ENCODE measurements around the gene CCDC60. TPM values are rescaled to one million over a fixed set of nuclear protein-coding genes. Genes with fewer than 3 reads are reported as not detected.

The CCDC60 gene
- total RNA-seq, 1 donor from 2014 or later = not detected

GRCh38 chr12:119384340-119384739 lies 49.8 kb downstream of the CCDC60 start:
- DNase-seq (ENCODE audit: low spot score) = no peak

DNA sequence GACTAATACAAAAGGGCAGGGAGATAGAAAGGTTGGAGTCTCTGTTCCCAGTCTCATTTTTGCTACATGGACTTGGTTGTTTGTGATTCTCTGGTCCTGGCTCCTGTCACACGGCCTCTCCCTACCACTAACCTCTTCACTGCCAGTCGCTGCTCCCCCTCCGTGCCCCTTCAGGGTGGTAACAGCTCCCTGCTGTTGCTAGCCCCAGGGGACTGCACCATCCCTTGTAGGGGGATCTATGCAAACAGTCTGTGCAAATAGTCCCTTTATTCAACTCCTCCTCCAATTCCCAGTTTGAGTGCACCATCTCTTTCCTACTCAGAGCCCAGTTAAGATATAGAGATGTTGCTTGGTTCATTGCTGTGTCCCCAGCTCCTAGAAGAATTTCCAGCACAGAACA lies 51.1 kb downstream of the CCDC60 start:
- no peak for DNase-seq (ENCODE audit: low spot score)

GRCh38 chr12:119389687-119390086 lies 55.2 kb downstream of the CCDC60 start:
- no peak for DNase-seq (ENCODE audit: low spot score)

DNA sequence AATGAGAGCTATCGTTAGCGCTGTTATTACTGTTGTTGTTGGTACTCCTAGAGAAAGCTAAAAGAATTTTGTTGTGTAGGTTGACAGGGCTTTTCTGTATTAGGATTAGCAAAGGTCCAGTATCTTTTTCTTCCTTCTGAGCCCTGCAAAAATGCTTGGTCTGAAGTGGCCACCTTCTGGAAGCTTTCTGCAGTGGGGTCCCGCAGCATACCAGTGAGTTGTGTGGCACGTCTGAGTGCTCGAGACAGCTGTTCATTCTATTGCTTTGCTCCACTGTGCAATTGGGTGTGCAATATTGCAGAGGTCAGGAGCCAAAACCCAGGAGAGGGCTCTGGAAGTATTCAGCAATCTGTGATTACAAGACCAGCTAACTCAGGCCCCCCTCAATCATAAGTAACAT lies 57.1 kb downstream of the CCDC60 start:
- no peak for DNase-seq (ENCODE audit: low spot score)

DNA sequence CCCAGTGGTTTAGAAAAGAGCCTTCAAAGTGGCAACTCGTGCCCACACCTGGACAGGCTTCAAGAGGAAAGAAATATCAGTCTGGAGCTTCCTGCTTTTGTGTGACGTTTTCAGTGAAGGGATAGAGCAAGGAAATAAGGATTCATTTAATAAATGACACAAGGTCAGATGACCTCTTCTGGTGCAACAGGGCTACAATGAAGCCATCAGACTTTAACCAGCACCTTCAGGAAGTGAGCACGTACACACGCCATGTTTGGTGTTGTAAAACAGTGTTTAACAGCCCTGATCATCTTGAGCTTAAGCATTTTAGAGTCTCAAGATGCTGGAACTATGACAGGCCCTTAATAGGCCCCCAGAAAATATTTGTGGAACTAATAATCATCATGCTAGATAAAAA lies 59.1 kb downstream of the CCDC60 start:
- DNase-seq (ENCODE audit: low spot score) = no peak

DNA sequence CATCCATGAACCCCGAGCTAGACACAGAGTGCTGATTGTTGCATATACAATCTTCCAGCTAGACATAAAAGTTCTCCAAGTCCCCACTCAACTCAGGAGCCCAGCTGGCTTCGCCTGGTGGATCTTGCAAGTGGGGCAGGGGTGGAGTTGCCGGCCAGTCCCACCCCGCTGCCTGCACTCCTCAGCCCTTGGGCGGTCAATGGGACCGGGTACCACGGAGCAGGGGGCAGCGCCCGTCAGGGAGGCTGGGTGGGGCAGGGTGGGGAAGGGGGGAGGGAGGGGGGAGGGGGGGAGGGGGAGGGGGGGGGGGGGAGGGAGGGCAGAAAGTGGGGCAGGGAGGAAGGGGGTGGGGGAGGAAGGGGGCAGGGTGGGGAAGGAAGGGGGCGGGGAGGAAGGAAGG lies 63.0 kb downstream of the CCDC60 start:
- DNase-seq (ENCODE audit: low spot score) = no peak

DNA sequence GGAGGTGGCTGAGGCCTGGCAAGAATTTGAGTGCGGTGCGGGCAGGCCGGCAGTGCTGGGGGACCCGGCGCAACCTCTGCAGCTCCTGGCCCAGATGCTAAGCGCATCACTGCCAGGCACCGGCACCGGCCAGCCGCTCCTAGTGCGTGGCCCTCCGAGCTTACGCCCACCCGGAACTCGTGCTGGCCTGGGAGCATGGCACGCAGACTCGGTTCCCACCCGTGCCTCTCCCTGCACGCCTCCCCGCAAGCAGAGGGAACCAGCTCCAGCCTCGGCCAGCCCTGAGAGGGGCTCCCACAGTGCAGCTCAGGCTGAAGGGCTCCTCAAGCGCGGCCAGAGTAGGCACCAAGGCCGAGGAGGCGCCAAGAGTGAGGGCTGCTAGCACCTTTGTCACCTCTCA lies 63.7 kb downstream of the CCDC60 start:
- DNase-seq (ENCODE audit: low spot score) = no peak

- no peak for DNase-seq (ENCODE audit: low spot score)
Observed at GRCh38 chr12:119399301-119399700, 64.8 kb downstream of the CCDC60 start.

- DNase-seq (ENCODE audit: low spot score) = no peak
Observed at GRCh38 chr12:119406308-119406707, 71.8 kb downstream of the CCDC60 start.

- DNase-seq (ENCODE audit: low spot score) = no peak
Observed at GRCh38 chr12:119406811-119407210, 72.3 kb downstream of the CCDC60 start.

- DNase-seq (ENCODE audit: low spot score) = no peak
Observed at GRCh38 chr12:119409043-119409442, 74.5 kb downstream of the CCDC60 start.

DNA sequence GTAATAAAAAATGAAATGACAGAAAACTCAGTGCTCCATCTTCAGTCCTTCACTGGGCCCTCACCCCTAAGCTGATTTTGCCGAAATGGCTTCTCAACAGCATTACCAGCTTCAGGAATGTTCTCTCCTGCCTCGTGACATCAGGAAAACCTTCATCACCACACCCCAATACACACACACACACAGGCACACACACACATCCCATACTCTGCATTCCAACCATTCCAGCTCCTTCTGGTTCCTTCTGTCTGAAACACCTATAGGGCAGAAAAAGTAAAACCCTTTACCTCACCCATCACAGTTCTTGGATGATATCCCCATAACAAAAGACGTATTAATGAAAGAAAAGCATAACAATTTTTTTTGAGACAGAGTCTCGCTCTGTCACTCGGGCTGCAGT lies 75.9 kb downstream of the CCDC60 start:
- DNase-seq (ENCODE audit: low spot score) = no peak

GRCh38 chr12:119412306-119412705 lies 77.8 kb downstream of the CCDC60 start:
- DNase-seq (ENCODE audit: low spot score) = no peak

- peak; percentile 61 for DNase-seq (ENCODE audit: low spot score)
Observed at GRCh38 chr12:119412811-119413794, 78.6 kb downstream of the CCDC60 start.

DNA sequence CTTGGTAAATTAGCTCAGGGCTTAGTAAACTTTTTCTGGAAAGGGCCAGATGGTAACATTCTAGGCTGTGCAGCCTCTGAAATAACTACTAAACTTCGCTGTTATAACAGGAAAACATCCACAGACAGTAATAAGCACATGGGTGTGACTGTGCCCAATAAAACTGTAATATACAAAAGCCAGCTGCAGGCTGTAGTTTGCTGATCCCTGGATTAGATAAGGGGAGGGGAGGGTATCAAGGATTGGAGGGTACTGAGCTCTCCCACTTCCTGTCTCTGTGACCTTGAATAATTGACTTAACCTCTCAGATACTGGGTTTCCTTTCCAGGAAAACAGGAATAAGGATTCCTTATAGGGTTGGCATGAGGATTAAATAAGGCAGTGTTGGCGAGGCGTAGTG lies 81.2 kb downstream of the CCDC60 start:
- no peak for DNase-seq (ENCODE audit: low spot score)

DNA sequence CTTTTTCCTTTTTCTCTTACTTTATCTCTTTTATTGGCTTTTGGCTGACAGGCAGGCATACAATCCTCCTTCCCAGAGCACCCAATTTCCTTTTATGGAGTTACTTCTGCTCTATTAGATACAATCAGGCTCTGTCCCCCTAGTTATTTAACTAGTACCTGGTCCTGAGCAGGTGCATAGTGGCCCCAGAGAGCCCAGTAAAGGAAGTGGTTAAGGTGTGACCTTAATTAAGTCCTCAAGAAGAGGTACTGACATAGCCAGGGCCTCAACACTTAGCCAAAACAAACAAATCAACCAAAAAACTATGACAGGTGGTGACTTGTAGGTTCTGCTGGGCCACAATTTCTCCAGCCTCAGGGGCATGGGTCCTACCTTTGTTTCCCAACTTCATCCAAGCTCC lies 82.9 kb downstream of the CCDC60 start:
- DNase-seq (ENCODE audit: low spot score) = no peak

- DNase-seq (ENCODE audit: low spot score) = no peak
Observed at GRCh38 chr12:119419381-119419780, 84.9 kb downstream of the CCDC60 start.

GRCh38 chr12:119423285-119423684 lies 88.8 kb downstream of the CCDC60 start:
- no peak for DNase-seq (ENCODE audit: low spot score)

DNA sequence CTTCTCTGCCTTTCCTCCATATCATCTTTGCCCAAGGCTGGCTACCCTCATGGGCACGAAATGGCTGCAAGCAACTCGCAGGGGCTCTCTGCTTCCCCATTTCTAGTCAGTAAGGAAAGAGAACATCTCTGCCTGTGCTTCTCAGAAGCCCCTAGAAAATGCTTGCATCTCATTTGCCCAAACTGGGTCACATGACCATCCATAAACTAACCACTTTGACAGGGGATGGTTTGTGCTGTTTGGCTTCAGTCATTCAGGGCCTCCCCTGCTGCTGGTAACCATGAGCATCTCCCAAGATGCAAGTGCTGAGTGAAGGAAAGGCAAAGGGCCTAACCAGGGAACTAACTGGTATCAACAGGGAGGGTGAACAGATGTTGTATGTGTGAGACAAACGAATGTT lies 91.1 kb downstream of the CCDC60 start:
- no peak for DNase-seq (ENCODE audit: low spot score)

- DNase-seq (ENCODE audit: low spot score) = no peak
Observed at GRCh38 chr12:119431151-119431550, 96.6 kb downstream of the CCDC60 start.

DNA sequence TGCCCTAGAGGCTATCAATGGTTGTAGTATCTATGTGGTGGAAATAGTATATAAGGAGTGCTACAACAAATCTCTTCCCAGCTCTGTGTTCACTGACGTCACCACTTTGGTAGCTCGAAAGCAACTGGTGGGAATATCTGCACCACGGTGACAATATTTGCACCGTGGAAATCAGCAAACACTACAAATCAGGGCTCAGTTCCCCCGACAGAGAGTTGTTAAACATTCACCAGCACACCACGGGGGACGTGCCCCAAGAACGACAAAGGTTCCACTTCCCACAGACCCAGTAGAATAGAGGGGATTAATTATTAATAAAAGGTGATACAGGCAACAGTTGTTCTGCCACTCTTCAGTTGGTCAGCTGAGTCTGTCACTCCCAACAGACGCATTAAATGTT lies 98.4 kb downstream of the CCDC60 start:
- DNase-seq (ENCODE audit: low spot score) = no peak

DNA sequence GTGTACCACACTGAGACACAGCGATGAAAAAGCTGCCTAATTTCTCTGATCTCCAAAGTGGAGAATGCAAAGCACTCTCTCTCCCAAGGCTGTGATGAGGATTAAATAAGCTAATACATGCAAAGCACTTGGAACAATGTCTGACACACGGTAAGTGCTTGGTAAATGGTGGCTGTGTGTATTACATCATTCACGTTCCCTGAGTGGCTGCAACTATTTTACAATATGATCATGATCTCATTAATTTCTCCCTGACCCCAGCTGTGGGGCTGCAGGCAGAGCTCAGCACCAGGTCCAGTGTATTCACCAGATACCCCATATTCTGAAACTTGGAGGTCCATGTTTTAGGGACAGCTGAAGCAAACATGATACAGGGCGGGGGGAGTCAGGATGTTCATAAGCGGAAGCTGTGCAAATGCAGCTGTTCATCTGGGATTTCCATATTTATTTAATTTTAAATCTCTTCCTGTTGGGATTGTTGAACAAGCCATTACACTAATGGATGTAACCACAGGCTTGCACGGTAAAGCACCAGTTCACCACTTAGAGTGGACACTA lies 106.4 kb downstream of the CCDC60 start:
- DNase-seq (ENCODE audit: low spot score) = no peak

DNA sequence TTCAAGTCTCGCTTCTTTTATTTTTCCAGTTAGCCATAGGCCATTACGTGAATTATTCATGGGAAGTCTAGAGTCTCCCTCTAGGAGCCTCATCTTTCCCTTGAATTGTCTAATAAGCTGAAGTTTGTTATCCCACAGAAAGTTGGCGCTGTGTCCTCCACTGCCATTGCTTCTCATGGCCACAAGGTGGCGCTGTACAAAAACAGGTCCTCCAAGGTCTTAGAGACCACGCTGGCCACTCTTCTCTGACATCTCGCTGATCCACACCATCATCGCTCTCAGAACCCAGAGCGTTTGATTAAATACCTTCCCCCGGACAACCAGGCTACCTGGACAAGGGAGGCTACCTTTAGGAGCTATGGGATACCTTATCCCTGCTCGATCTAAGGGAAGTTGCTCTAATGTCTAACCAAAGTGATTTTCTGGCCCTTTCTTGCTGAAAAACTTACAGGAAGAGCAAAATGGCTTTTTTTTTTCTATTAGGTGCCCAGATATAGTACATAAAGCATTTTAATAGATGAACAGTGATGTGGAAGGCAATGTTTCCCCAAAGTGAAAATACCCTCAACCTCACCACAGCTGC lies 110.0 kb downstream of the CCDC60 start:
- DNase-seq (ENCODE audit: low spot score) = peak; percentile 24
